ENCODE data around the gene ATG5.

ATG5 gene

GRCh38 chr6:106220485-106220884, 105.1 kb downstream of the ATG5 start:
- DNase-seq (ENCODE audit: low spot score): no peak

- DNase-seq (ENCODE audit: low spot score): no peak
Measured at GRCh38 chr6:106216527-106216926, 109.0 kb downstream of the ATG5 start.

GRCh38 chr6:106215608-106216007, 110.0 kb downstream of the ATG5 start:
- no peak for DNase-seq (ENCODE audit: low spot score)

- no peak for DNase-seq (ENCODE audit: low spot score)
Measured at GRCh38 chr6:106214531-106214930, 111.0 kb downstream of the ATG5 start.

- DNase-seq (ENCODE audit: low spot score): no peak
Measured at GRCh38 chr6:106213660-106214289, 111.8 kb downstream of the ATG5 start.

- no peak for DNase-seq (ENCODE audit: low spot score)
Measured at GRCh38 chr6:106212576-106212975, 113.0 kb downstream of the ATG5 start.

- no peak for DNase-seq (ENCODE audit: low spot score)
Measured at GRCh38 chr6:106206905-106207304, 118.7 kb downstream of the ATG5 start.

- no peak for DNase-seq (ENCODE audit: low spot score)
Measured at GRCh38 chr6:106204961-106205360, 120.6 kb downstream of the ATG5 start.

GRCh38 chr6:106199998-106200397, 125.6 kb downstream of the ATG5 start:
- DNase-seq (ENCODE audit: low spot score): no peak

- no peak for DNase-seq (ENCODE audit: low spot score)
Measured at GRCh38 chr6:106199331-106199730, 126.2 kb downstream of the ATG5 start.

- peak; percentile 5 for DNase-seq (ENCODE audit: low spot score)
Measured at GRCh38 chr6:106197441-106197840, 128.1 kb downstream of the ATG5 start.

GRCh38 chr6:106194949-106195921, 130.3 kb downstream of the ATG5 start:
- no peak for DNase-seq (ENCODE audit: low spot score)

- no peak for DNase-seq (ENCODE audit: low spot score)
Measured at GRCh38 chr6:106192824-106193223, 132.7 kb downstream of the ATG5 start.

GRCh38 chr6:106188104-106188794, 137.3 kb downstream of the ATG5 start:
- DNase-seq (ENCODE audit: low spot score): no peak

GRCh38 chr6:106187424-106187982, 138.1 kb downstream of the ATG5 start:
- no peak for DNase-seq (ENCODE audit: low spot score)

GRCh38 chr6:106186714-106187113, 138.8 kb downstream of the ATG5 start:
- no peak for DNase-seq (ENCODE audit: low spot score)

GRCh38 chr6:106186172-106186571, 139.4 kb downstream of the ATG5 start:
- no peak for DNase-seq (ENCODE audit: low spot score)

- no peak for DNase-seq (ENCODE audit: low spot score)
Measured at GRCh38 chr6:106185615-106186014, 139.9 kb downstream of the ATG5 start.

GRCh38 chr6:106184629-106185028, 140.9 kb downstream of the ATG5 start:
- no peak for DNase-seq (ENCODE audit: low spot score)

- no peak for DNase-seq (ENCODE audit: low spot score)
Measured at GRCh38 chr6:106183430-106183829, 142.1 kb downstream of the ATG5 start.

- DNase-seq (ENCODE audit: low spot score): no peak
Measured at GRCh38 chr6:106182455-106182854, 143.1 kb downstream of the ATG5 start.

- DNase-seq (ENCODE audit: low spot score): no peak
Measured at GRCh38 chr6:106181664-106182418, 143.7 kb downstream of the ATG5 start.
